HG03196 (cell line): Measurements from ENCODE around the gene TBL1X.

ENCODE experiments used
- ATAC-seq: cut with Tn5 transposase; IDR thresholded peaks from one replicate; pipeline ENCODE4 v1.9.1; 2021; ENCODE audit not compliant: unreplicated experiment

Gene TBL1X

GRCh38 chrX:9619133-9619532, 154.3 kb downstream of the TBL1X start:
- ATAC-seq = no peak

- ATAC-seq = no peak
These were observed 154.7 kb downstream of the TBL1X start for GRCh38 chrX:9619581-9619980.

- ATAC-seq = no peak
These were observed 157.3 kb downstream of the TBL1X start for GRCh38 chrX:9622128-9622527.

DNA sequence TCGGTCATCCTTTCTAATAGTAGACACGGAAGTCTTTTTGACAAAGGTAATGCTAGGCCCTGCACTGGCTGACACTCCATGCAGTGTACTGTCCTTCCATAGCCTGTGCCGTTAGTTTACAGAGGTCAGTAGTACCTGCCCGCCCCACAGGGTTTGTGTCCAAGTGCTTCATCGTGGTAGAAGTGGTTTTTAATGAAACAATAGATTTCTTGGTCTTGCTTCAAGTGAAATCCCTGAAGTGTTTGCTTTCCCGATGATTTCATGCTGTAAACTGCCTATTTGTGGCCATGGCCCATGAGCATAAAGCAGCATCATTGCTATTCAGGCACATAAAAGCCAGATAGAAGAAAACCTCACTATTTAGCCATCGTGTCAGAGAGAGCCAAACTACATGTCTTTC, 161.5 kb downstream of the TBL1X start:
- ATAC-seq = no peak

GRCh38 chrX:9627922-9628321, 163.1 kb downstream of the TBL1X start:
- no peak for ATAC-seq

GRCh38 chrX:9628779-9629493, 164.1 kb downstream of the TBL1X start:
- no peak for ATAC-seq

DNA sequence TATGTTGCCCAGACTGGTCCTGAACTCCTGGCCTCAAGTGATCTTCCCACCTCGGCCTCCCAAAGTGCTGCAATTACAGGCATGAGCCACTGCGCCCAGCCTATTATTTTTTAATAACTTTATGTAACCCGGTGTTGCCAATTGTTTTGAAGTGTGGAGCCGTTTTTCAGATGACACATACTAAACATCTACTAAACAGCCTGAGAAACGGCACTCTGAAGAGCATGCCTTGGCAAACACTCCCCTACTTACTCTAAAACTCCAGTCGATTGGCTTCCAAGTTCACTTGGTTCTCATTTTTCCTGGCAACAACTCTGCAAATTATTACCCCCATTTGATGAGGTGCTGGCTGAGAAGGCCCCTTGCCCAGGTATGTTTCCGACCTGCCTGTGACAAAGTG, 169.7 kb downstream of the TBL1X start:
- ATAC-seq = no peak

GRCh38 chrX:9635368-9635767, 170.5 kb downstream of the TBL1X start:
- no peak for ATAC-seq

DNA sequence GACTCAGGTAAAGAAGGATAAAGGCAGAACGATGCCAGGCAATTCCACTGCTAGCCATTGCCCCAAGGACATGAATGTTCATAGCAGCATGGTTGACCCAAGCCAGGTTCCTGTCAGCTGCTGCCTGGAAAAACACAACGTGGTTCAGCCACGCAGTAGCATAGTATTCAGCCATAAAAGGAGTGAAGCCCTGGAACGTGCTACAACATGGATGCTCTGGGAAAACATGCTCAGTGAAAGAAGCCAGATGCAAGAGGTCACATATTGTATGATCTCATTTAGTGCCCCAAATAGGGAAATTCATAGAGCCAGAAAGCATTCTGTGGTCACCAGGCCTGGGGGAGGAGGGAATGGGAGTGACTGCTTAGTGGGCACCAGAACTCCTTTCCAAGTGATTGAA, 170.9 kb downstream of the TBL1X start:
- no peak for ATAC-seq

DNA sequence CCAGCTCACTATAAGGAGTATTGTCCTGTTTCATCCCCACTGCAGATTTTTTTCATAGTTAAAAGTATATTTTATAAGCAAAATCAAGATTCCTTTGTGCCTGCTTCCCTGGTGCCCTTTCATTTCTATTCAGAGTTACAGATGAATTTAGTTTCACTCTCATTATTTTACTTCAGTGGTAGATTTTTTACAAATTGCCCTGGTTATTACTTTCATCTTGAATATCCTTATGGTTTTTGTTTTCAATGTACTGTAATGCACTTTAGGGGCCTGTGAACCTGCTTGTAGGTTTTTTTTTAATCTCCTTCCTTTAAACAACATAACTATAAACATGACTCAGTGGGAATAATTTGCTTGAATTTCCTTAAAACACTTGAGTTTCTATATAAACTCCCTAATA, 174.0 kb downstream of the TBL1X start:
- ATAC-seq = no peak

DNA sequence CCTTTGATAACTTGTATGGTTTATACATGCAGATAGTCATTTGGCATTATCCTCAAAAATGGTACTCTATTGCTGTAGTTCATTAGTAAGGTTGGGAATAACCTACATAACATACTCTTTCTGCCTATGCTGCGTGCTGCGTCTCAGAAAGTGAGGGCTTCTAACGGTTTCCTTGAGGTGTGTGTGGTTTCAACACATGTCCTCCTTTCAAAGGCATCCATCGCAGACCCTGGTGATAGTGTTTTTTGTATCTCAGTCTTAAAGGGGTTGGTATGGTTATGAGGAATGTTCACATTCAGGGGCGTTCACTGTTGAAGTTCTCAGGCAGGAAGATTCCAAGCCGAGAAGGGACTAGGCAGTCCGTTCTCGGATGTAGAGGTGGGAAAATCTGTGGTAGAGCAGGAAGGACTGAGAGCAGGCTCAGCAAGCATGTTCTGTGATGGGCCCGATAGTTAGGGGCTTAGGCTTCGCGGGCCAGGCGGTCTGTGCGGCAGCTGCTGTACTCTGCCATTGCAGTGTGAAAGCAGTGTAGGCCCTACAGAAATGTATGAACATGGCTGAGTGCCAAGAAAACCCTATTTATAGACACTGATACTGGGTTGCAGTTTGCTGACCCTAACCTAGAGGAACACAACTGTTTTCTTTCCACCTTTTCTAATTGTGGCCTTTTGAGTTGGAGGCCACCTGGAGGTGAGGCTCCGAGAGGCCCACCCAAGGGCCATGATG, 177.6 kb downstream of the TBL1X start:
- no peak for ATAC-seq

GRCh38 chrX:9643807-9644206, 178.9 kb downstream of the TBL1X start:
- no peak for ATAC-seq

GRCh38 chrX:9644335-9644734, 179.5 kb downstream of the TBL1X start:
- ATAC-seq = peak; percentile 98

- ATAC-seq = no peak
These were observed 181.8 kb downstream of the TBL1X start for GRCh38 chrX:9646471-9647224.

DNA sequence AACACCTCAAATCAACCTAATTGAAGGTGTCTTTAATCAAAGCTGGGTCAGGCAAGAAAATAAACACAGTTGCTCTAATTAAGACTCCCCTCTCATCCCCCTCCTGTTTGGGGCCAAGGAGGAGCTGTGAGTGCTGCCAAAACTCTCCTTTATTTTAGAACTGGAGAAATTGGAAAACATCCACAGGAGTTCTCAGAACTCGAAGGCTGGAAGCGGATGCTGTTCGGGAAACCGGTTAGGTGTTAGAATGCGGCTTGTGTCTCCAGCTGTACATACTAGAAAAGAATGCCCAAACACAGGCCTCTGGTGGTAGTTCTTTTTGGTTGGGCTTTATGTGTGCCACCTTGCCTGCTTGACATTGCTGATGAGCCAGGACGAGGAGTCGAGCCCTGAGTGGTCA, 182.6 kb downstream of the TBL1X start:
- no peak for ATAC-seq

DNA sequence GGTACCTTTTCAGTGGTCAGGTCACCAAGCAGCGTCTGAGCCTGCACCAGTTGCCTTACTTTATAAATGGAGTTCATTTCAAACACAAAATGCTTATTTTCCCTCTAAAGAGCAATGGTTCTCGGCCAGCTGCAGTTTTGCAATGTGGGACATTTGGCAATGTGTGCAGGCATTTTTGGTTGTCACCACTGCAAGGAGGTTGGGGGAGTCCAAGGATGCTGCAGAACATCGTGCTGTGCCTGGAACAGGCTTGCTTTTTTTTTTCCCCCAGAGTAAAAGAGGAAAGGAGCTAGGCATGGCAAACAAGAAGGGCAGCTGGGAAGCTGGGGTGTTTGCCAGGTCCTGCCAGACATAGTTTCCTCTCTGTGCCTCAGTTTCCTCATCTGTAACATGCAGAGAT, 185.2 kb downstream of the TBL1X start:
- ATAC-seq = no peak

- ATAC-seq = no peak
These were observed 186.9 kb downstream of the TBL1X start for GRCh38 chrX:9651737-9652136.

DNA sequence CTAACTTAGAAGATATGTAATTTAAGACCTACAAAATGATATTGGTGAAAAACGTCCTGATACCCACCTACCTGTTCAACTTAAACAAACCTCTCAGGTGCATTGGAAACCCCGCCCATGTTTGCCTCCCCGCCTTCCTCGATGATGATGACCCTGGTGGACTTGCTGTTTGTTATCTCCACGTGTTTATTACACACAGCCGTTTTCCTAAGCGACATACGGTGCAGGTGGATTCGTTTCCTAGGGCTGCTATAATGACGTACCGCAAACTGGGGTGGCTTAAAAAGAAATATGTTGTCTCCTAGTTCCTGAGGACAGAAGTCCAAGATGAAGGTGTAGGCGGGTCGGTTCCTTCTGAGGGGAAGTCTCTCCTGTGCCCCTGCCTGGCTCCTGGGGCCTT, 190.1 kb downstream of the TBL1X start:
- ATAC-seq = no peak

- no peak for ATAC-seq
These were observed 191.4 kb downstream of the TBL1X start for GRCh38 chrX:9656277-9656676.

DNA sequence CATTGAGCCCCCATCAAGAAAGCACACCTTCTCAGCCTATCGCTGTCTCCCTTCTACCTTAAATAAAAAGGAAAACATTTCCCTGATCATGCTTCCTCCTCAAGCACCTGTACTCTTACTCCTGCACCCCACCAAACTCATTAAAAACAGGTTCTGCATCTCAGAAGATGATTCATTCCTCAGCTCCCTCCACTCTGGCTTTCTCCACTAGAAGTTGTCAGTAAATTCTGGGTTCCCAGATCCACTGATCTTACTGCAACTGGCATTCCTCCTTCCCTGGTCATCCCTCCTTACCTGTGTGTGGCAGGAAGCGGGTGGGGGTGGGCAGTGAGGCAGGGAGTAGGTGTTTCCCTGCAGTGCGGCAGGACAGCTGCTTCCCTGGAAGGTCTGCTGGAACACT, 192.0 kb downstream of the TBL1X start:
- no peak for ATAC-seq

DNA sequence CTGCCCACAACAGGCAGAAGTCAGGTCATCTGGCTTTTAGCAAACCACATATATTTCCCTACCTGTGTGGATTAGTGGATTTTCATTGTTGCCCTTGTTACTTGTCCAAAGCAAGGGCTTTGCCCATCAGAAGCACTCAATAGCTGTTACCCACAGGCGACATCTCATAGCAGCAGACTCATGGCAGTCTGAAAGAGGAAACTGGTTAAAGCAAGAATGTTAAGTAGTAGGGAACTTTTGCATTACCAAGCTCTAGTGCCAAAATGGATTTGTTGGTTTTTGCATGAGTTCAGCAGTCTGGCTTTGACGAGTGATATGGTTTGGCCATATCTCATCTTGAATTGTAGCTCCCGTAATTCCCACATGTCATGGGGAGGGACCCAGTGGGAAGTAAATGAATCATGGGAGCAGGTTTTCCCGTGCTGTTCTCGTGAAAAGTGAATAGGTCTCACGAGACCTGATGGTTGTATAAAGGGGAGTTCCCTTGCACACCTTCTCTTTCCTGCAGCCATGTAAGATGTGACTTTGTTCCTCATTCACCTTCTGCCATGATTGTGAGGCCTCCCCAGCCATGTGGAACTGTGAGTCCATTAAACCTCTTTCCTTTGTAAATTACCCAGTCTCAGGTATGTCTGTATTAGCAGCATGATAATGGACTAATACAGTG, 192.9 kb downstream of the TBL1X start:
- no peak for ATAC-seq
